Mucosa of gallbladder (tissue), 1 donor: ENCODE results near the gene RIOK3. TPM values are rescaled to one million over a fixed set of nuclear protein-coding genes. Genes with fewer than 3 reads are reported as not detected.

ENCODE experiments used
- DNase-seq: peaks from one replicate; pipeline ENCODE4 v3.0.0-alpha.2; 2020; ENCODE audit warnings: low spot score
- total RNA-seq: library from RNA; stranded (reverse); gene quantifications from one replicate; pipeline ENCODE4 v1.2.1, GENCODE V29; 2021
- donor health status: DM: no; HTN: no; CAD: no.

Gene RIOK3
- total RNA-seq, 1 donor from 2014 or later: 68.9 TPM

DNA sequence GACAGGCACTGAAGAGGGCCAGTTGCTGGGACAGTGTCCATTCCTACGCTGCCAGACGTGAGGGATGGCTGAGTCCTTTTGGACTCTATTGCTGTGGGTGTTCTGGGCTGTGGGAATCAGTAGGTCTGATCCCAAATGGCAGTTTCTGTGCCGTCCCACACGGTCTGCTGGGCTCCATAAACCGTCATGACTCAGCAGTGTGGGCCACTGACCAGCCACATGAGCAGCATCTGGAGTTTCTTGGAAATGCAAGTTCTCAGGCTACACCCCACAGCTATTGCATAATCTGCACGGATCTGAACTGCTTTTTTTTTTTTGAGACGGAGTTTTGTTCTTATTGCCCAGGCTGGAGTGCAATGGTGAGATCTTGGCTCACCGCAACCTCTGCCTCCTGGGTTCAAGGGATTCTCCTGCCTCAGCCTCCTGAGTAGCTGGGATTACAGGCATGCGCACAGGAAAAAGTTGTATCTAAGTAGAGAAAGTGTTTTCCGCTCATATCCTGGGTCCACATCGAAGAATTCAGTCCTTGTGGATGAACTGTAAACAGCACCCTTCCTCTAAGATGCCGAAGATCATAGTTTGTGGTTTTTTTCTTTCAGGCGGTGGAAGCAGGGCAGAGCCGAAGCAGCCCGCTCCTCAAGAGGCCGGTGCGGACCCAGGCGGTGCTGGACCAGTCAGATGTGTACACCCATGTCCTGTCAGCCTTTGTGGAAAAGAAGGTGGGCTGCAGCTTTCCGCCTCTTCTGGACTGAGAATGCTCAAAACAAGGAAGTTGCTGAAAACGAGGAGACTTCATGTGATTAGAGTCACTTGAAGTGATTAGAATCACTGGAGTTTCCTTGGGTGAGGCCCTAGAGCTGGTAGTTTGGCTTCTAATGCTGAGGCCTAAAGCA lies 75.7 kb downstream of the RIOK3 start:
- peak; percentile 43 for DNase-seq

DNA sequence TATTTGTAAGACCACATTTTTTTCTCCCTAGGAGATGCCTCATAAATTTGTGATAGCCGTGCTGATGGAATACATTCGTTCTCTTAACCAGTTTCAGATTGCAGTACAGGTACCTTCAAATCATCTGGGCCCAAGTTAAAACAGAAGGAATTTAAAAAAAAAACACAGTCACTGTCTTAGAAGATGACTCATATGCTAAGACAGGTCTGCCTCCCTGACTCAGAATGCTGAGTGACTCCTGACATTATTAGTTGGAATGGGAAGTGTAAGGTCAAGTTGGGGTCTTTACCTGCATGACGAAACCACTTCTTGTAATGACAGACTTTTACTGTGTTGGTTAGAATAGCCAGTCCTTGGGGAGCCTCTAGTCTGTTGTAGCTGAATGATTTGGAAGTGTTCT lies 76.5 kb downstream of the RIOK3 start:
- no peak for DNase-seq

DNA sequence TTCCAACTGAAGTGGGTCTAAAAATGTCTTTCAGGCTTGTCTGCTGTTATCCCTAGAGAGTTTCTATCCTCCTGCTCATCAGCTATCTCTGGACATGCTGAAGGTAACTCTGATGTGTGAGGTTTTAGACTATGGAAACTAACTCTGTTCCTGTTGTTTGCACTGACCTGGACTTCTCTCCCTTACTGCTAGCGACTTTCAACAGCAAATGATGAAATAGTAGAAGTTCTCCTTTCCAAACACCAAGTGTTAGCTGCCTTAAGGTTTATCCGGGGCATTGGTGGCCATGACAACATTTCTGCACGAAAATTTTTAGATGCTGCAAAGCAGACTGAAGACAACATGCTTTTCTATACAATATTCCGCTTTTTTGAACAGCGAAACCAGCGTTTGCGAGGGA lies 77.1 kb downstream of the RIOK3 start:
- DNase-seq: no peak

DNA sequence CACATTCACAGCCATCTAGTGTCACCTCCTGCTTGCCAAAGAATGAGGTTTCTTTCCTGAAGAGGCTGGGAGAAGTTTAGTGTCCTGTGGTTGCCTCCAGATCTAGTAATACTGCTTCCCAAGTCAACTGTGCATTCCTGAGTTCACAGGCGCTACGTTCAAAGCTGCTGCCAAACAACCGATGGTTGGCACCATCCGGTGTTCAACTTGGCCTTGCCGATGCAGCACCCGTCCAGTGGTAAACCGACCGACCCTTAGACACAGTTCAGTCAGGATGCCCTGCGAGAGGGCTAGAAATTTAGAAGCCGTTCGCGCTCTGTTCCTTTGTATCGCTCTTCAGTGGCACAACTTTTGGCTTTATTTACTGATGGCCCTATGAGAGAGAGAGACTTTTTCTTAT lies 78.8 kb downstream of the RIOK3 start:
- DNase-seq: no peak

Other genes with a start within 250 kb of the RIOK3 start
- 27.0 TPM for gene RMC1, start 50.2 kb downstream of the RIOK3 start, total RNA-seq
- gene NPC1, start 133.2 kb downstream of the RIOK3 start, total RNA-seq: 43.6 TPM
- gene ANKRD29, start 209.6 kb downstream of the RIOK3 start, total RNA-seq: 3.1 TPM
- 25.5 TPM for gene LAMA3, start 236.2 kb downstream of the RIOK3 start, total RNA-seq